GM12891 (cell line): ENCODE results near the gene DCLK2.

Experiments
- PAX5 ChIP-seq: IDR thresholded peaks from 2 replicates; pipeline ENCODE4 v1.6.1; 2011; ENCODE audit warnings: low read length, moderate library complexity, mild to moderate bottlenecking; ENCODE audit not compliant: insufficient read depth, severe bottlenecking
- POLR2A ChIP-seq: IDR thresholded peaks from 2 replicates; pipeline ENCODE4 v1.6.1; 2011; ENCODE audit warnings: low read depth, low read length, control low read depth
- POLR2AphosphoS5 ChIP-seq: IDR thresholded peaks from 2 replicates; pipeline ENCODE4 v1.6.1; 2011; ENCODE audit warnings: low read depth, low read length, control low read depth
- POU2F2 ChIP-seq: IDR thresholded peaks from 2 replicates; pipeline ENCODE4 v1.6.1; 2011; ENCODE audit warnings: low read depth, mild to moderate bottlenecking, control low read depth, low read length, moderate library complexity
- SPI1 ChIP-seq: IDR thresholded peaks from 2 replicates; pipeline ENCODE4 v1.6.1; 2011; ENCODE audit warnings: low read depth, low read length, control low read depth
- TAF1 ChIP-seq: IDR thresholded peaks from 2 replicates; pipeline ENCODE4 v1.6.1; 2011; ENCODE audit warnings: low read depth, low read length, control low read depth

GRCh38 chr4:150299816-150300215 is 221.6 kb downstream of the DCLK2 start:
- no peak for TF ChIP-seq POLR2A
- TF ChIP-seq POLR2AphosphoS5: no peak
- TF ChIP-seq PAX5: no peak
- TF ChIP-seq TAF1: no peak
- TF ChIP-seq SPI1: no peak
- TF ChIP-seq POU2F2: no peak
